GM18909 (cell line): ENCODE measurements around the gene OSGIN1.

Experiments used
- ATAC-seq: cut with Tn5 transposase; IDR thresholded peaks from one replicate; pipeline ENCODE4 v1.9.1; 2021; ENCODE audit warnings: mild to moderate bottlenecking; ENCODE audit not compliant: unreplicated experiment, poor library complexity

Gene OSGIN1

GRCh38 chr16:83952940-83953795 is at the start of gene OSGIN1:
Gene OSGIN1 (plus strand): TSS chr16:83953240. CDS start chr16:83957672, 4,432 bp downstream.
- ATAC-seq: peak; percentile 80

- ATAC-seq: no peak
Observed at GRCh38 chr16:83903751-83904150, 49.3 kb upstream of the OSGIN1 start.

DNA sequence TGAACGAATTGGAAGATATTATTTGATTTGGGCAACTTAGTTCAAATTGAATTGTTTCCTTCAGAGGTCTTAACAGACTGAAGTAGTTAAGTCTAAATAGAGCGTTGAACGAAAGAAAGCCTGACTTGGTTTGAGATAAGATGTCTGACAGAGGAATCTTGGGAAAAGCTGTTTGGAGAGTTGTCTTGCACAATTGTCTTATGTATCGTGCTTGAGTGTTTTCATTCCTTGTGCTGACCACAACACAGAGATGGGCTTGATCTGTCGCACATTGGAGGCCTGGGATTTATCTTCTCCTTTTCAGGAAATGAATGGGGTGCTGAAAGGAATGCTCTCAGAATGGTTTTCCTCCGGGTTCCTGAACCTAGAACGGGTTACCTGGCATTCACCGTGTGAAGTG is 46.4 kb upstream of the OSGIN1 start:
- no peak for ATAC-seq

DNA sequence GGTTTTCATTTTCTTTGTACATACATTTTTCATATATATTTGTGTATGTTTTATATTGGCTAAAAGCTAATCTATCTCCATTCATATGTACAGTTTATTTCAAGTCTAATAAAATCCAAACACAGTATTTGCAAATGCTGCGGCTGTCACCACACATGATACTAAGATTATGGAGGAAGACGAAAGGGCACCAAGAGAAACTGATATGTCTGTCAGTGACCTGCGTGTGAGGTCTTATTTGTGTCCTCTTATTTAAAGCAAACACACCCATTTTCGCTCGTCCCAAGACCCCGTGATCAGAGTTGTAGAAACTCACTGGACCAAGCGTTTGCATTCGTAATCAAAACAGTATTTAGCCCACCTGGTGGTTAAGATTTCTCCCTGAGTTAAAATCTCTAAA is 45.9 kb upstream of the OSGIN1 start:
- ATAC-seq: no peak

DNA sequence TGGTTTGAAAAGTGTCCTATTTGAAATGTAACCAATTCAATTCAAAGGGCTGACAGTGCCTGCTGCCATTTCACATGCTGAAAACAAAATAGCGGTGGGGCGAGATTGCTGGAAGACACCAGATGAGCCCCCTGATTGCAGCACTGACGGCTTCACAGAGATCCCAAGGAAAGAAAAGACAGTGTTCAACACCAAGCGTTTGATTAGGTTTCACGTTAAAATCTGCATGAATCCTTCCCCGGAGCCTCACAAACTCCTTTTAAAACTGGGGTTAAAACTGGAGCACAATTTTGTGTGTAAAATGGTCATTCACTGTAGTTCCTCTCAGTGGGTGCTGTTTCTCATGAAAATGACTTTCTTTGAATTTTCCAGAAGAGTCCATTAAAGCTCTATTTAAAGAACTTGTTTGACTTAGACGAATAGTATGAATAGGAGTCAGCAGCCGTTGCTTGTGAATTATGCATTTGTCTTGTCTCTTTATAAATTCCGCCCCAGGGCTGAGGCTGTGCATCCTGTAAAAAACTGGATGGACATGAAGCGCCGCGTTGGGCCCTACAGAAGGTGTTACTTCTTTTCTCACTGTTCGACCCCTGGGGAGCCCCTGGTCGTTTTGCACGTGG is 45.3 kb upstream of the OSGIN1 start:
- ATAC-seq: no peak

DNA sequence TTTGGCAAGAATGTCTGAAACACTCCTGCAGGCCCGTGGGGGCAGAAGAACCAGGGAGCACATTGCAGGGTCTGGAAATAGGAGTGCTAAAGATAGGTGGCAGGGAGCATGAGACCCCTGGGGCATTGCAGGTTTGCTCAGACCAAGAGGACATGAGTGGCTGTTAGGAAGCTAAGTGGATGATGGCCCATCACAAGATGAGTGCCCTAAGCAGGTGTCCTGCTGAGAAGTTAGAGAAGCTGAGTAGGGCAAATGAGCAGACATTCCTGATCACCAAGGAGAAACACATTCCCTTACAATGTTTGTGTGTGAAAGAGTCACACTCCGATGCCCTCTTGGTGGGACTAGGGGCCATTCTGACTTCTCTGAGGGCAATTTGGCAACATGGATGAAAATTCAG is 44.2 kb upstream of the OSGIN1 start:
- ATAC-seq: no peak

- ATAC-seq: no peak
Observed at GRCh38 chr16:83911290-83911689, 41.8 kb upstream of the OSGIN1 start.

DNA sequence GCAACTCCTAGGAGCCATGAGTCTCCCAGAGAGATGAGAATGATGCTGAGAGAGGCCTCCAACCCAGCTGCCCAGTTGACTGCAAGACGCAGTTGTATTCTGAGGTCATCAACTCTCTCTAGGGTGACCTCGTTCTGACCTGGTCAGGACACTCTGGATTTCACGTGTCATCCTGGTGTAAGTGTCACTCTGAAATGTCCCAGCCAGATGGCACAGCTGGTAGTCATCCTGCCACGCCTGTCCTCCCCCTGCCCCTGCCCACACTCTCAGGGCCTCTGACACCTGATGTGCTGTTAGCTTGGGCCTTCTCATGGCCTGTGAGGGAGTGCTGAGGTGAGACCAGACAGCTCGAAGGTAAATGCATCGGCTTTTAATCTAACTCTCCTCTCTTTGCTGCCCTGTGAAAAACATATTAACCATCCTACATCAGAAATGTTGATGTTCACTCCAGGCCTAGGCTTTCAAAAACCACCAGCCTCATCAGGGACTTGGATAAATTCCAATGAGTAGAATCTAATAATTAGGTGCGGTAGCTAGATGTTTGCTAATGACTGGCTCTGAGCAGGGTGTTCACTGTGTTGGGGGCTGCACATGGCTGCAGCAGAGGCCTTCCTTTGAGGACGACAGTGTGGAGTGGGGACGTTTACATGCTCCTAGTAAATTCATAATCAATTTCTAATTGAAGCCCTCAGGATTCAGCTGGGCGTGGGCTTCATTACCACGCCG is 40.4 kb upstream of the OSGIN1 start:
- no peak for ATAC-seq

- ATAC-seq: no peak
Observed at GRCh38 chr16:83913245-83913633, 39.8 kb upstream of the OSGIN1 start.

- ATAC-seq: no peak
Observed at GRCh38 chr16:83914091-83914710, 38.8 kb upstream of the OSGIN1 start.

DNA sequence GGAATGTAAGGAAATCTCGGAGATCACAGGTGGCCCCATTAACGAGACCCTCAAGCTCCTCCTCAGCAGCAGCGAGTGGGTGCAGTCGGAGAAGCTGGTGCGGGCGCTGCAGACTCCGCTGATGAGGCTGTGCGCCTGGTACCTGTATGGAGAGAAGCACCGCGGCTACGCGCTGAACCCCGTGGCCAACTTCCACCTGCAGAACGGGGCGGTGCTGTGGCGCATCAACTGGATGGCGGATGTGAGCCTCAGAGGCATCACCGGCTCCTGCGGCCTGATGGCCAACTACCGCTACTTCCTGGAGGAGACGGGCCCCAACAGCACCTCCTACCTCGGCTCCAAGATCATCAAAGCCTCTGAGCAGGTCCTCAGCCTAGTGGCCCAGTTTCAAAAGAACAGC is 38.0 kb upstream of the OSGIN1 start:
- no peak for ATAC-seq

GRCh38 chr16:83915491-83915890 is 37.5 kb upstream of the OSGIN1 start:
- ATAC-seq: no peak

- no peak for ATAC-seq
Observed at GRCh38 chr16:83917152-83918120, 35.6 kb upstream of the OSGIN1 start.

DNA sequence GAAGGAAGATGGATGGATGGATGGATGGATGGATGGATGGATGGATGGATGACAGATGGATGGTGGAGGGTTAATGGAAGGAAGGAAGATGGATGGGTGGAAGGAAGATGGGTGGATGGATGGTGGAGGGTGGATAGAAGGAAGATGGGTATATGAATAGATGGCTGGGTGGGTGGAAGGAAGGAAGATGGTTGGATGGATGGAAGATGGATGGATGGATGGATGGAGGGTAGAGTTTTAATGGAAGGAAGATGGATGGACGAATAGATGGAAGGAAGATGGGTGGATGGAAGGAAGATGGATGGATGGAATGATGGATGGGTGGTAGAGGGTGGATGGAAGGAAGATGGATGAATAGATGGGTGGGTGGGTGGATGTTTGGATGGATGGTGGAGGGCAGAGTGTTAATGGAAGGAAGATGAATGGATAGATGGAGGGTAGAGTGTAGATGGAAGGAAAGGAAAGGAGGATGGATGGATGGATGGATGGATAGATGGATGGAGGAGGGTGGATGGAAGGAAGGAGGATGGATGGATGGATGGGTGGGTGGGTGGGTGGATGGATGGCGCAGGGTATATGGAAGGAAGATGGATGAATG is 32.0 kb upstream of the OSGIN1 start:
- no peak for ATAC-seq

DNA sequence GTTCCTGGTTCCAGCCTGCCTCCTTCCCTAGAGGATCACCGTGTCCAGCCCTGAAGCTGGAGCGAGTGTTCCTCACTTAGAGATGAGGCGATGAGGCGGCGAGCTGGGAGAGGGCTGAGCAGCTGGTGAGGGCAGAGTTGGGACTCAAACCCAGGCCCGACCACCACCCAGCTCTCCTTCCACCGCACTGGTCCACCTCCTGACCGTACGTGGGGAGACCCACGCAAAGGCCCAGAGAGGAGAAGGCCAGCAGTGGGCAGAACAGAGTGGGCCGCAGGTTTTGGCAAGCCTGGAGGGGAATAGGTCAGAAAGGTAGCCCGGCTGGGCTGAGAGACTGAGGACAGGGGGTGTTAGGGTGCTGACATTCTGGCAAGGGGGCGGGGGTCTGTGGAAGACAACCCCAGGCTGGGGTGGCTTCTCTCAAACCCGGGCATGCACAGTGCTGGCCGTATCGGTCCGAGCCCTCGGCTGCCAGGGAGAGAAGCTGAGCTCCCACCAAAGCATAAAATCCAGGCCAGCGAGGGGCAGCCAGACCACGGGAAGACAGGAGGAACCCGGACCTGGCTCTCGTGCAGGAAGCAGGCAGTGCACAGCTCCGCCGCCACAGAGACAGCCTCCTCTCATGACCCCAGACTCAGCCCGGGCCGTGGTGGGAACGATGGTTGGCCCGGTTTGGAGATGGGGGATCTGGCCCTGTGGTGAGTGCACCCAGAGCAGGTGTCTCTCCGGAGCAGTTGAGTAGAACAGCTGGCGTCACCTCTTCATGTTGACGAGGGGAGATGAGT is 29.3 kb upstream of the OSGIN1 start:
- no peak for ATAC-seq

GRCh38 chr16:83924686-83925085 is 28.4 kb upstream of the OSGIN1 start:
- no peak for ATAC-seq

DNA sequence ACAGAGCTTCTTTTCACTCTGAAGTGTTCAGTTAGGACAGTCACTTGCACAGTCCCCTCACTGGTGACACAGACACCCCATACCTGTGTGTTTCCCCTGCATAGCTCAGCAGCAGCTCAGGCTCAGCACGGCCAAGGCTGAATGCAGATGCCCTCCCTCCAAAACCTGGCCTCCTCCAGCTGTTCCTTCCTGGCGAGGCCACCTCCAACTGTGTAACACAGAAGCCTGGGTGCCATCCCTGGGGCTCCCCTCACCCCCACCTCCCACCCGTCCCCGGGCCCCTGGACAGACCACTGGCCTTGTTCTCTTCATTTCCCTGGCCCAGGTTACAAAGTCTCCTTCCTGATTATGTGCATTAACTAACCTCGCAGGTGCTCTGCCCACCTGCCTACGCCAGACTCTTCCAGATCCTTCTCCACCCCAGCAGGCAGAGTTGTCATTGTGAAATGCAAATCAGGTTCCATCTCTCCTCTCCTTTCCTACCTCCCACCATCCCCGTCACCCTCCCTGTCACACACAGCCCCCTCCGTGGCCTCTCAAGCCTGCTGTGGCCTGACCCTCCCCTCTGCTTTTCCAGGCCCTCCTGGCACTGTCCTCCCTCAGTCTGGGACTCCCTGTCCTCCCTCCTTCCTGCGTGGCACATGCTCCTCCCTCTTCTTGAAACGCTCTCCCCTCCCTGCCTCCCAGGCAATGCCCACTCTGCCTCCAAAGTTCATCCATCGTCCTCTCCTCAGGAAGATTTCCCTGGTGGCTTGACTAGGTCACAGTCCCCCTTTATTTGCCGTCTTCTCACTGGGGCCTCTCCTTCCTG is 27.7 kb upstream of the OSGIN1 start:
- no peak for ATAC-seq
